KMS-11 (cell line): ENCODE results near the gene TACC3.

ENCODE experiments used
- H2AFZ ChIP-seq: fragments of 200-600 bp; sonication (generic); 2 replicates; pipeline ENCODE4 v1.6.1; 2016; ENCODE audit warnings: antibody characterized with exemption, mixed run types, low read depth
- H3K27ac ChIP-seq: fragments of 200-600 bp; sonication (generic); 2 replicates; pipeline ENCODE4 v1.6.1; 2016; ENCODE audit warnings: mild to moderate bottlenecking, mixed run types
- H3K27me3 ChIP-seq: fragments of 200-600 bp; sonication (generic); 2 replicates; pipeline ENCODE4 v1.6.1; 2017; ENCODE audit warnings: mild to moderate bottlenecking, low read depth, mixed run types, moderate library complexity; ENCODE audit not compliant: insufficient read depth
- H3K36me3 ChIP-seq: fragments of 200-600 bp; sonication (generic); 2 replicates; pipeline ENCODE4 v1.6.1; 2017; ENCODE audit warnings: mild to moderate bottlenecking, mixed run types; ENCODE audit not compliant: insufficient read depth
- H3K4me1 ChIP-seq: fragments of 200-600 bp; sonication (generic); 2 replicates; pipeline ENCODE4 v1.6.1; 2016; ENCODE audit warnings: mild to moderate bottlenecking, low read depth, mixed run types; ENCODE audit not compliant: poor library complexity, severe bottlenecking
- H3K4me2 ChIP-seq: fragments of 200-600 bp; sonication (generic); 2 replicates; pipeline ENCODE4 v1.7.0; 2016; ENCODE audit warnings: mild to moderate bottlenecking, mixed run types
- H3K4me3 ChIP-seq: fragments of 200-600 bp; sonication (generic); IDR thresholded peaks from 2 replicates; pipeline ENCODE4 v1.6.1; 2017; ENCODE audit warnings: low read depth, low read length, mixed read lengths; ENCODE audit not compliant: insufficient read depth
- H3K79me2 ChIP-seq: fragments of 200-600 bp; sonication (generic); 2 replicates; pipeline ENCODE4 v1.6.1; 2016; ENCODE audit warnings: low read depth, mixed run types; ENCODE audit not compliant: insufficient read depth
- H3K9ac ChIP-seq: fragments of 200-600 bp; sonication (generic); 2 replicates; pipeline ENCODE4 v1.6.1; 2016; ENCODE audit warnings: mild to moderate bottlenecking, mixed run types
- H4K20me1 ChIP-seq: fragments of 200-600 bp; sonication (generic); 2 replicates; pipeline ENCODE4 v1.6.1; 2016; ENCODE audit warnings: mild to moderate bottlenecking, mixed run types; ENCODE audit not compliant: insufficient read depth
- TF ChIP-seq, protein P1 (sequence below): fragments of 200-600 bp; sonication (generic); conservative IDR thresholded peaks from 2 replicates; pipeline ENCODE4 v1.6.1; 2017; ENCODE audit warnings: low read depth, mild to moderate bottlenecking, antibody characterized with exemption, low read length, moderate library complexity, mixed read lengths

The TACC3 gene

DNA sequence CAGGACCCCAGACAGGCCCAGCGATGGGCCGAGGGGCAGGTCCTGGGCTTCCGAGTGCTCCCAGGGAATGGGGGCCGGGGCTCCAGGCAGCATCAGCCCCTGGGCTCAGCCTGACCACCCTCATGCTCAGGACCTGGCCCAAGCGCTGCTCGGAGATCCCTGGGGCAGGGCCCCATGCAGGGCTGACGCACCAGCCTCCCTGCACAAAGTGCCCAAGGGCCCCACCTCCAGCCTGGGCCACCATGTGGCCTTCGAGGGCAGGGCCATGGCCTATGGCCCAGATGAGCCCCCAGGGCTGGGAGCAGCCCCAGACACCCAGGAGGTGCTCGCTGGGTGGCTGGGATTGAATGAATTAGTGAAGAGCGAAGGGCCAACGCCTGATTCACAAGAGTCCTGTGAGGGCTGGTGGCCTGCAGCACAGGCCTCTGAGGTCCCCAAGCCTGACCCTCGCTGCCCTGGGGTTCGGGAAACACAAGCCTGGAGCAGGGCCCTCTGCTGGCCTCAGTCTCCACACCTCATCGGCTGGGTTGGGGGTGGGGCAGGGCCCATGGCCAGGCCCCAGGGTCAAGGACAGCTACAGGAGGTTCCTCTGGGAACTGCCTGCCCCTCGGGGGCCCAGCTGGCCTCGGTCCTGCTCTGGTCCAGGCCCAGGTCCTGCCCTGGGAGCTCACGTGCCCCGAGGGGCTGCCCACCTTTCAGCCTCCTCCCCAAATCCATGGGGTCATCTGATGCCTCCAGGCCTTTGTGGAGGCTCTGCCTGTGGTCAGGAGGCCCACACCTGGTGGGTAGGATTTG lies 58.5 kb downstream of the TACC3 start:
- TF ChIP-seq, protein P1, sequence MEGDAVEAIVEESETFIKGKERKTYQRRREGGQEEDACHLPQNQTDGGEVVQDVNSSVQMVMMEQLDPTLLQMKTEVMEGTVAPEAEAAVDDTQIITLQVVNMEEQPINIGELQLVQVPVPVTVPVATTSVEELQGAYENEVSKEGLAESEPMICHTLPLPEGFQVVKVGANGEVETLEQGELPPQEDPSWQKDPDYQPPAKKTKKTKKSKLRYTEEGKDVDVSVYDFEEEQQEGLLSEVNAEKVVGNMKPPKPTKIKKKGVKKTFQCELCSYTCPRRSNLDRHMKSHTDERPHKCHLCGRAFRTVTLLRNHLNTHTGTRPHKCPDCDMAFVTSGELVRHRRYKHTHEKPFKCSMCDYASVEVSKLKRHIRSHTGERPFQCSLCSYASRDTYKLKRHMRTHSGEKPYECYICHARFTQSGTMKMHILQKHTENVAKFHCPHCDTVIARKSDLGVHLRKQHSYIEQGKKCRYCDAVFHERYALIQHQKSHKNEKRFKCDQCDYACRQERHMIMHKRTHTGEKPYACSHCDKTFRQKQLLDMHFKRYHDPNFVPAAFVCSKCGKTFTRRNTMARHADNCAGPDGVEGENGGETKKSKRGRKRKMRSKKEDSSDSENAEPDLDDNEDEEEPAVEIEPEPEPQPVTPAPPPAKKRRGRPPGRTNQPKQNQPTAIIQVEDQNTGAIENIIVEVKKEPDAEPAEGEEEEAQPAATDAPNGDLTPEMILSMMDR = no peak
- H3K4me3 ChIP-seq = no peak overlapping the region
- no peaks in the 10 kb centered on the region for H3K79me2 ChIP-seq
- no peak overlapping the region for H3K27ac ChIP-seq
- no peaks in the 10 kb centered on the region for H4K20me1 ChIP-seq
- no peaks in the 10 kb centered on the region for H3K27me3 ChIP-seq
- no peak overlapping the region for H2AFZ ChIP-seq
- no peaks in the 10 kb centered on the region for H3K36me3 ChIP-seq
- no peaks in the 10 kb centered on the region for H3K4me1 ChIP-seq
- H3K9ac ChIP-seq = no peak overlapping the region
- no peak overlapping the region for H3K4me2 ChIP-seq

DNA sequence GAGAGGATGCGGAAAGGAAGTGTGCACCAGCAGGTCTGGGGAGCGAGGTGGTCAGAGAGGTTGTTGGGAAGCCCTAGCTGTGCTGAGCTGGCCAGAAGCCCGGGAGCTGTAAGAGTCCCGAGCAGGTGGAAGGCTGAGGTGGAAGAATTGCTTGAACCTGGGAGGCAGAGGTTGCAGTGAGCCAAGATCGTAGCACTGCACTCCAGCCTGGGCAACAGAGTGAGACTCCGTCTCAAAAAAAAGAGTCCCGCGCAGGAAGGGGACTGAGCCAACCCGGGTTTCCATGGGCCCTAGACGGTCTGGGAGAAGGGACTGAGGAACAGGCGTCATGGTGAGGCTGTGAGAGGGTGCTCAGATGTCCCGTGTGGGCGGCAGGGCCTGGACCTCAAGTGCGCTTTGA lies 59.1 kb downstream of the TACC3 start:
- Histone ChIP-seq H3K27me3 (no peaks in the 10 kb centered on the region), H3K79me2 (no peaks in the 10 kb centered on the region), H3K4me3 (no peak overlapping the region), H2AFZ (no peak overlapping the region), H3K4me2 (no peak overlapping the region), H3K9ac (no peak overlapping the region), H4K20me1 (no peaks in the 10 kb centered on the region), H3K27ac (no peak overlapping the region), H3K4me1 (no peaks in the 10 kb centered on the region), H3K36me3 (no peaks in the 10 kb centered on the region)
- TF ChIP-seq, protein P1 = no peak

DNA sequence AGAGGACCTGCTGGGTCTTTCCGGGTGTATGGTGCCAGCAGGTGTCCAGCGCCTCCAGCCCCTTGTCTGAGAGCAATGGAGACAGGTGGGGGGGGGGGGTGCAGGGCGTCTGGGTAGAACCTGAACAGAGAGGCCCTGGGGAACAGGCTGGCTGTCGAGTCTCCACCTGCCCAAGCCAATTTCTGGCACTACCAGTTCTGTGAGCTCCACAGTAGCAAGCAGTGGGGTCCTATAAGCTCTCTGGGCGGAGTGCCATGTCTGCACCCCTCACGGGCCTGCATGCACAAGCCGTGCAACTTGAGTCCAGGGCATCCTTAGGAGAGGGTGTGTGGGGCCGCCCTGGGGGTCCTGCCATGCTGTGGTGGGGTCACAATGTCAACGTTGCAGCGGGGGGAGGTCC lies 61.7 kb downstream of the TACC3 start:
- Histone ChIP-seq H3K4me1 (no peaks in the 10 kb centered on the region), H4K20me1 (no peaks in the 10 kb centered on the region), H3K36me3 (no peaks in the 10 kb centered on the region), H3K27me3 (no peaks in the 10 kb centered on the region), H3K27ac (no peak overlapping the region), H2AFZ (no peak overlapping the region), H3K9ac (no peak overlapping the region), H3K79me2 (no peaks in the 10 kb centered on the region), H3K4me3 (no peak overlapping the region), H3K4me2 (no peak overlapping the region)
- TF ChIP-seq, protein P1 = no peak

DNA sequence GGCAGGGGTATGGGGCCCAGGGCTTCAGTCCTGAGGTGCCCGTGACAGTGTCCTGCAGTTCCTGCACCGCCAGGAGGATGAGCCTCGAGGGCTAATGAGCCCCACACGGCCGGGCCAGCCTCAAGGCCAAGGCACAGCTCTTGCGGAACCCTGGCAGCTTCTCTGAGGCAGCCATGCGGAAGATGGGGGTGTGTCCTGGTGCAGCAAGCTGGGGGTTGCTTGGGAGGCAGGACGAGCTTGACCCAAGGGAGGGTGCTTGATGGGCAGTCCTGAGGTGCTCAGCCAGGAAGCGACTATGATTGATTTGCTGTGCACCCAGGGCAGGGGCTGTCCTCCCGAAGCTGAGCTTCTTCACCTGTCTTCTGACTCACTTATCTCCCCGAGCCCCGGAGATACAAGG lies 62.6 kb downstream of the TACC3 start:
- no peaks in the 10 kb centered on the region for H3K79me2 ChIP-seq
- H3K27ac ChIP-seq = no peak overlapping the region
- H3K4me3 ChIP-seq = no peak overlapping the region
- no peak overlapping the region for H2AFZ ChIP-seq
- H3K27me3 ChIP-seq = no peaks in the 10 kb centered on the region
- no peaks in the 10 kb centered on the region for H4K20me1 ChIP-seq
- H3K9ac ChIP-seq = no peak overlapping the region
- H3K4me2 ChIP-seq = no peak overlapping the region
- no peaks in the 10 kb centered on the region for H3K36me3 ChIP-seq
- no peaks in the 10 kb centered on the region for H3K4me1 ChIP-seq
- TF ChIP-seq, protein P1 = no peak
